UCSD-AML1 (cell line): ENCODE results near the gene SELENOF.
A peak's percentile ranks its signal among the peaks of the same experiment; 100 is the strongest.

Experiments
- DNase-seq: peaks from one replicate; lab custom pipeline; 2025; ENCODE audit not compliant: unreplicated experiment; lab: John Stamatoyannopoulos, UW

SELENOF gene

GRCh38 chr1:86913896-86914600 is at the start of gene SELENOF:
Gene SELENOF, minus strand, starts transcription at chr1:86914126. Its CDS starts 15 bp downstream, at chr1:86914111.
- peak; percentile 100 for DNase-seq

GRCh38 chr1:86960548-86960947 is 46.6 kb upstream of the SELENOF start:
- DNase-seq, result no peak

- DNase-seq, result no peak
Observed at GRCh38 chr1:86957221-86957620, 43.3 kb upstream of the SELENOF start.

- DNase-seq, result no peak
Observed at GRCh38 chr1:86956221-86956620, 42.3 kb upstream of the SELENOF start.

GRCh38 chr1:86955678-86956077 is 41.8 kb upstream of the SELENOF start:
- no peak for DNase-seq

- DNase-seq, result no peak
Observed at GRCh38 chr1:86953167-86953566, 39.2 kb upstream of the SELENOF start.

- no peak for DNase-seq
Observed at GRCh38 chr1:86951430-86951829, 37.5 kb upstream of the SELENOF start.

- DNase-seq, result no peak
Observed at GRCh38 chr1:86950712-86951419, 36.9 kb upstream of the SELENOF start.

- no peak for DNase-seq
Observed at GRCh38 chr1:86948212-86948611, 34.3 kb upstream of the SELENOF start.

GRCh38 chr1:86942743-86943142 is 28.8 kb upstream of the SELENOF start:
- DNase-seq, result no peak

- no peak for DNase-seq
Observed at GRCh38 chr1:86942042-86942441, 28.1 kb upstream of the SELENOF start.

GRCh38 chr1:86940599-86940998 is 26.7 kb upstream of the SELENOF start:
- no peak for DNase-seq

GRCh38 chr1:86939406-86939805 is 25.5 kb upstream of the SELENOF start:
- no peak for DNase-seq

GRCh38 chr1:86938855-86939254 is 24.9 kb upstream of the SELENOF start:
- no peak for DNase-seq

GRCh38 chr1:86938450-86938849 is 24.5 kb upstream of the SELENOF start:
- no peak for DNase-seq

GRCh38 chr1:86933562-86934377 is 19.8 kb upstream of the SELENOF start:
- no peak for DNase-seq

GRCh38 chr1:86933051-86933450 is 19.1 kb upstream of the SELENOF start:
- no peak for DNase-seq

- no peak for DNase-seq
Observed at GRCh38 chr1:86928819-86929218, 14.9 kb upstream of the SELENOF start.

- no peak for DNase-seq
Observed at GRCh38 chr1:86926883-86927282, 13.0 kb upstream of the SELENOF start.

GRCh38 chr1:86925742-86926141 is 11.8 kb upstream of the SELENOF start:
- no peak for DNase-seq

GRCh38 chr1:86924324-86924960 is 10.5 kb upstream of the SELENOF start:
- no peak for DNase-seq
